Glomerular visceral epithelial cell (primary cell): ENCODE data around the gene SF3A1.
A peak's percentile ranks its signal among the peaks of the same experiment; 100 is the strongest.

Experiments used
- DNase-seq: peaks from one replicate; pipeline ENCODE4 v3.0.0-alpha.2; 2016; ENCODE audit errors: extremely low spot score

SF3A1 gene

DNA sequence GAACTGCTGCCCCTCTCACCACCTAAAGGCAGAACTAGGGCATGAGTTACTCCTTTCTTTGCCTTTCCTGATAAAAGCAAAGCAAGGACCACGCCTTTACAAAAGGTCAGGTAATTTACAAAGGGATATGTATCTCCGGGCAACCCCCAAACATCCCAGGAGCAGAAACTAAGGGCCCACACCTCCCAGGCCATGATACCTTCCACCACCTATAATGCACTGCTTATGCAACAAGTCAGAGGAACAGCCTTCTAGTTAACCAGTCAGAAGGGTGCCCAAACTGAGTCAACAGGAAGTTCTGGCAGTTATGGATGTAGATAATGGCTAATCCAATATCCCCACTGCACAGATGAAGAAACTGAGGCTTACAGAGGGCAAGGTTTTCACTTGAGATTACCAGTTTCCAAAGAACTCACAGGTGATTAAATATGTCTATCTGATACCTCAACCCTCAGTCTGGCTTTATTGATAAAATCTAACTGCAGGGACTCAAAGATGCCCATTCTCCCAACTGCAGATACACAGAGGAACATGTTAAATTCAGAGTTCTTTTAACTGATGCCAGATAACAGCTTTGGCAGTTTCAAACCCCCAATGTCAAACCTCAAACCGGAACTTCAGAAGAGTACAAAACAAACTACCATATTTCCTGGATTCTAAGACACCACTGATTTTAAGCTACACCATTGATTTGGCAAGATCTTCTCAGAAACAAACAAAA, 50.6 kb downstream of the SF3A1 start:
- no peak for DNase-seq

GRCh38 chr22:30305519-30305905, 51.2 kb downstream of the SF3A1 start:
- no peak for DNase-seq

DNA sequence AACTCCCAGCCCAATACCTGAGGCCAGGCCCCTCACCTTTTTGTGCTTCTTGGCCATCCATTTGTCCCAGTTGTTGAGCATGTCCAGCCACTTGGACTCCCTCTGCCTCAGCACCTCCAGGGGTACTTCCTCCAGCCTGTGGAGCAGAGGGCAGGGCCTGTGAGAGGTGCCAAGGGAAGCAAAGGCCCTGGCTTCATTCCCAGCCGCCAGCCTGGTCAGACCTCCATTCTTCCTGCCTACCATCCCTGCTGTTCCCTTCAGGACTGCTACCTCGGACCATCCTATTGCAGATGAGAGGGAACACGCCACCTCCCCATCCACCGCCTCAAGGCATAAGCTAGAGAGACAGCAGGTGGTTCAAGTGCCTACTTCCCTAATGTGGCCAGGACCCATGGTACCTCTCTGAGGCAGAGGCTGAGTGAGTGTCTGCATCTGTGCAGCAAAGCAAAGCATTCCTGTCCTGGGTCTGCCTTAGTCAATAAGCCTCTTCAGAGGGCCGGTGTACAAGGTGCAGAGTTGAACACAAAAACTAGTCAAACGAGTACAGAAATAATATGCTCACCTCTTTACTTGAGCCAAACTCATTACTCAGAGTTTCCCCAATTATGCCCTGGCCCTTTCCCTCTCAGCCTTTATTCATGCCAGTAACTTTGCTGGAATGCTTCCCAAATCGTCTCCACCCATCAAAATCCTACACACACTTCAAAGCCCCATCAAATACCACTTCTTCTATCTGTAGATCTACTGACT, 52.0 kb downstream of the SF3A1 start:
- DNase-seq, result no peak

DNA sequence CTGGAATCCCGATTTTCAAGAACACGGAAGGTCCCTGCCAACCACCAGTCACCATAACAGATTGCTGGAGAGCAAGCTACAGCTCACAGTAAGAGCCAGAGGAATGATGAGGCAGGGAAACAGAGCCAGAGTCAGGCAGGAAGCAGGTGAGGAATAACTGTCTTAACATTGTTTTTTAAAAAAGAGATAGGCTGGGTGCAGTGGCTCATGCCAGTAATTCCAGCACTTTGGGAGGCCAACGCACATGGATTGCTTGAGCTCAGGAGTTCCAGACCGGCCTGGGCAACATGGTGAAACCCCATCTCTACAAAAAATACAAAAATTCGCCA, 53.9 kb downstream of the SF3A1 start:
- DNase-seq, result no peak

GRCh38 chr22:30301995-30302809, 54.5 kb downstream of the SF3A1 start:
- DNase-seq, result peak; percentile 39

DNA sequence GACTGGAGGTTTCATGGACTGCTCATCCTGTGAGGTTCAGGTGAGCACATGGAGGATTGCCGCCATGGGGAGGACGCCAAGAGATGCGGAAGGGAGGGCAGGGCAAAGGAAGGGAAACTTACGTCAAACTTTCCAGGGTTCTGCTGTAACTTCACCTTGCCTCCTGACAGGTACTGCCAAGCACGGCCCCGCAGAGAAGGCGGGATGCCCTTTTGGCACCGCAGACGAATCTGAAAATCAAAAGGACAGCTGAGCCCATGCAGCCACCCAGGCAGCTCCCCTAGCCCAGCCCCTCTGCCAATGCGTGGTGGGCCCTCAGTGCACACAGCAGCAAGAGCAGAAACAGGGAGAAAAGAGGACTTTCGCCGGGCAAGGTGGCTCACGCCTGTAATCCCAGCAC, 57.4 kb downstream of the SF3A1 start:
- DNase-seq, result no peak

DNA sequence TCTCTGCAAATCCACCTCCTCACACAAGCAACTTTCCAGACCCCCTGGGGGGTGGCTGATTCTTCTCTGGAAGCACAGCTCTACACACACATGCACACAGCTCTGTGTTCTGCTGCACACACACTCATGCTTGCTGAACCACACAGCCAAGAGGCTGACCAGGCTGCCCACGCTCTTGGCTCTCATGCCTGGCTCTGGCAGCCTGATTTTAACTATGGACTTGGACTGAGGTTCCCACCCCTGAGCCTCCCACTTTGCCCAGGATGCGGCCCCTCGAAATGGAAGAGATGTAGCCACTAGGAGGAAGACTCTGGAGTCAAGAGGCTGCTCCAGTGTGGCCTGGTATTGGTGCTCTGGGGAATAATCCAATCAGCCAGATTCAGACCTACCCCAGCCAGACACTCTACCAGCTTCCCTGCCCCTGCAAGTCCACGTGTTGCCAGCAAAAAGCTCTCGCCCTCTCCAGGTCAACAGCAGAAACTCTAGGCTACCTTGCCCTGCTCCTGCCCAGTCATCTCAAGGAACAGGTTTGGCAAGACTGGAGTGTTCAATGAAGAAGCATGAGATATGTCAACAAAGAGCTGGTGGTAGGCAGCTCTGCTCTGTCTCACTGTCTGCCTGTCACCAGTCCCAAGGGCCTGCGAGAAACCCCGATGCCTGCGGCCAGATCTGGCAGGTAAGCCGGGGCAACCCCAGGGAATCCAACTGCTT, 58.5 kb downstream of the SF3A1 start:
- DNase-seq, result no peak

- no peak for DNase-seq
Observed at GRCh38 chr22:30297276-30297990, 59.3 kb downstream of the SF3A1 start.

GRCh38 chr22:30296833-30297232, 59.9 kb downstream of the SF3A1 start:
- no peak for DNase-seq

GRCh38 chr22:30296324-30296723, 60.4 kb downstream of the SF3A1 start:
- no peak for DNase-seq

DNA sequence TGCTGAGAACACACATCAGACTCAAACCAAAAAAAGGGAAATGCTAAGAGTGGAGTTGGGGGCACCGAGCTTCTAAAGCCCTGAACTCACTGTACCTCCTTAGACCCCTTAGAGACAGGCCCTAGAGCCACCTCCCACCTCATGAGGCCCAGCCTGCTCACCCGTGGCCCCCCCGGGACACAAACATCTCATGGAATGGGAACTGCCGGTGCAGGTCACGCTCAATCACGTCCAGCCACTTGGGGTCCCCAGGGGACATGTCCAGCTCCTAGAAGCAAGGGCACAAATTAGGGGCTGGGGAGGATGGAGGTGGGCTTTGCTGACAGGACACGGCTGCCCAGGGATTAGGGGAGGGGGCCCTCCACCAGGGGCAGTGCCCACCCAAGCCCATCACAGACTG, 61.1 kb downstream of the SF3A1 start:
- no peak for DNase-seq

- DNase-seq, result no peak
Observed at GRCh38 chr22:30294830-30295229, 61.9 kb downstream of the SF3A1 start.

DNA sequence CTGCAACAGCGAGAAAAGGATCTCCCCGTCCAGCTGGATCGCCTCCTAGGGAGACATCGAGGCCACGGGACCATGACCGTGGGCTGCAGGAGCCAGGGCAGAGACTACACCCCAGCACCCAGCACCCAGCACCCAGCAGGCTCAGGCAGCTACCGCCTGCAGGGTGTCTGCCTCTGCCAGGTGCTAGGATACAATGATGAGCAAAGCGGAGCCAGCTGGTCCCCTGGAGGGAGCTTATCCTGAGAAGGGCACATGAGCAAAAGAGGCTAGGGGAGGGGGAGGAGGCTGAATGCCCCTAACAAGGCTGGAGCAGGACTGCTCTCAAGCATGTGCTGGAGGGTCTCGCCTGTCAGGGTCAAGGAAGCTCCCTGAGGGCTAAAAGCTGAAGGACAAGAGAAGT, 62.6 kb downstream of the SF3A1 start:
- DNase-seq, result no peak

- no peak for DNase-seq
Observed at GRCh38 chr22:30293026-30293425, 63.7 kb downstream of the SF3A1 start.

- DNase-seq, result no peak
Observed at GRCh38 chr22:30292069-30292970, 64.4 kb downstream of the SF3A1 start.

GRCh38 chr22:30291058-30291892, 65.4 kb downstream of the SF3A1 start:
- peak; percentile 65 for DNase-seq

- peak; percentile 72 for DNase-seq
Observed at GRCh38 chr22:30290342-30291057, 66.2 kb downstream of the SF3A1 start.

GRCh38 chr22:30289980-30290313, 66.7 kb downstream of the SF3A1 start:
- DNase-seq, result no peak
